Cerebellar cortex (tissue), 1 donor: ENCODE results near the gene ZBTB7C.

Source experiments
- DNase-seq: peaks from one replicate; pipeline ENCODE4 v3.0.0-alpha.2; 2015; ENCODE audit warnings: low spot score

ZBTB7C gene

GRCh38 chr18:48418539-48419276 lies 9.5 kb upstream of the ZBTB7C start:
- DNase-seq = no peak

GRCh38 chr18:48417985-48418384 lies 8.8 kb upstream of the ZBTB7C start:
- DNase-seq = no peak

- DNase-seq = no peak
Measured at GRCh38 chr18:48413342-48413741, 4.2 kb upstream of the ZBTB7C start.

- DNase-seq = peak; percentile 46
Measured at GRCh38 chr18:48412339-48412929, 3.3 kb upstream of the ZBTB7C start.

GRCh38 chr18:48410095-48410920 lies 1.1 kb upstream of the ZBTB7C start:
- peak; percentile 60 for DNase-seq

- peak; percentile 5 for DNase-seq
Measured at GRCh38 chr18:48409591-48410094, 460 bp upstream of the ZBTB7C start.

- no peak for DNase-seq
Measured at GRCh38 chr18:48408111-48408726, 964 bp downstream of the ZBTB7C start.

- no peak for DNase-seq
Measured at GRCh38 chr18:48407358-48407757, 1.8 kb downstream of the ZBTB7C start.

- no peak for DNase-seq
Measured at GRCh38 chr18:48405978-48406377, 3.2 kb downstream of the ZBTB7C start.

- DNase-seq = no peak
Measured at GRCh38 chr18:48404716-48405507, 4.3 kb downstream of the ZBTB7C start.

GRCh38 chr18:48402953-48403352 lies 6.2 kb downstream of the ZBTB7C start:
- no peak for DNase-seq

- no peak for DNase-seq
Measured at GRCh38 chr18:48399303-48400075, 9.7 kb downstream of the ZBTB7C start.

- DNase-seq = no peak
Measured at GRCh38 chr18:48398074-48398473, 11.1 kb downstream of the ZBTB7C start.

- DNase-seq = no peak
Measured at GRCh38 chr18:48397021-48397420, 12.2 kb downstream of the ZBTB7C start.

GRCh38 chr18:48396561-48396960 lies 12.6 kb downstream of the ZBTB7C start:
- DNase-seq = no peak

- DNase-seq = no peak
Measured at GRCh38 chr18:48395646-48396045, 13.5 kb downstream of the ZBTB7C start.

GRCh38 chr18:48394176-48394575 lies 15.0 kb downstream of the ZBTB7C start:
- DNase-seq = no peak

- DNase-seq = no peak
Measured at GRCh38 chr18:48393776-48394175, 15.4 kb downstream of the ZBTB7C start.

- no peak for DNase-seq
Measured at GRCh38 chr18:48393170-48393569, 16.0 kb downstream of the ZBTB7C start.

GRCh38 chr18:48392268-48392667 lies 16.9 kb downstream of the ZBTB7C start:
- DNase-seq = no peak

- peak; percentile 15 for DNase-seq
Measured at GRCh38 chr18:48391868-48392267, 17.3 kb downstream of the ZBTB7C start.
